Bronchus fibroblast of lung (primary cell): Measurements from ENCODE around the gene OSBPL7. TPM values are rescaled to one million over a fixed set of nuclear protein-coding genes. Genes with fewer than 3 reads are reported as not detected.

Source experiments
- total RNA-seq: library from RNA; depleted of rRNA; stranded (reverse); fragments of >200 nt; gene quantifications from 2 replicates; pipeline ENCODE4 v1.2.3, GENCODE V29; 2015

Gene OSBPL7, protein sequence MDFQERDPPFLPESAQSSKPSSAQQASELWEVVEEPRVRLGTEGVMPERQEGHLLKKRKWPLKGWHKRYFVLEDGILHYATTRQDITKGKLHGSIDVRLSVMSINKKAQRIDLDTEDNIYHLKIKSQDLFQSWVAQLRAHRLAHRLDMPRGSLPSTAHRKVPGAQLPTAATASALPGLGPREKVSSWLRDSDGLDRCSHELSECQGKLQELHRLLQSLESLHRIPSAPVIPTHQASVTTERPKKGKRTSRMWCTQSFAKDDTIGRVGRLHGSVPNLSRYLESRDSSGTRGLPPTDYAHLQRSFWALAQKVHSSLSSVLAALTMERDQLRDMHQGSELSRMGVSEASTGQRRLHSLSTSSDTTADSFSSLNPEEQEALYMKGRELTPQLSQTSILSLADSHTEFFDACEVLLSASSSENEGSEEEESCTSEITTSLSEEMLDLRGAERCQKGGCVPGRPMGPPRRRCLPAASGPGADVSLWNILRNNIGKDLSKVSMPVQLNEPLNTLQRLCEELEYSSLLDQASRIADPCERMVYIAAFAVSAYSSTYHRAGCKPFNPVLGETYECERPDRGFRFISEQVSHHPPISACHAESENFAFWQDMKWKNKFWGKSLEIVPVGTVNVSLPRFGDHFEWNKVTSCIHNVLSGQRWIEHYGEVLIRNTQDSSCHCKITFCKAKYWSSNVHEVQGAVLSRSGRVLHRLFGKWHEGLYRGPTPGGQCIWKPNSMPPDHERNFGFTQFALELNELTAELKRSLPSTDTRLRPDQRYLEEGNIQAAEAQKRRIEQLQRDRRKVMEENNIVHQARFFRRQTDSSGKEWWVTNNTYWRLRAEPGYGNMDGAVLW
- 4.2 and 4.7 TPM in 2 replicates for total RNA-seq

DNA sequence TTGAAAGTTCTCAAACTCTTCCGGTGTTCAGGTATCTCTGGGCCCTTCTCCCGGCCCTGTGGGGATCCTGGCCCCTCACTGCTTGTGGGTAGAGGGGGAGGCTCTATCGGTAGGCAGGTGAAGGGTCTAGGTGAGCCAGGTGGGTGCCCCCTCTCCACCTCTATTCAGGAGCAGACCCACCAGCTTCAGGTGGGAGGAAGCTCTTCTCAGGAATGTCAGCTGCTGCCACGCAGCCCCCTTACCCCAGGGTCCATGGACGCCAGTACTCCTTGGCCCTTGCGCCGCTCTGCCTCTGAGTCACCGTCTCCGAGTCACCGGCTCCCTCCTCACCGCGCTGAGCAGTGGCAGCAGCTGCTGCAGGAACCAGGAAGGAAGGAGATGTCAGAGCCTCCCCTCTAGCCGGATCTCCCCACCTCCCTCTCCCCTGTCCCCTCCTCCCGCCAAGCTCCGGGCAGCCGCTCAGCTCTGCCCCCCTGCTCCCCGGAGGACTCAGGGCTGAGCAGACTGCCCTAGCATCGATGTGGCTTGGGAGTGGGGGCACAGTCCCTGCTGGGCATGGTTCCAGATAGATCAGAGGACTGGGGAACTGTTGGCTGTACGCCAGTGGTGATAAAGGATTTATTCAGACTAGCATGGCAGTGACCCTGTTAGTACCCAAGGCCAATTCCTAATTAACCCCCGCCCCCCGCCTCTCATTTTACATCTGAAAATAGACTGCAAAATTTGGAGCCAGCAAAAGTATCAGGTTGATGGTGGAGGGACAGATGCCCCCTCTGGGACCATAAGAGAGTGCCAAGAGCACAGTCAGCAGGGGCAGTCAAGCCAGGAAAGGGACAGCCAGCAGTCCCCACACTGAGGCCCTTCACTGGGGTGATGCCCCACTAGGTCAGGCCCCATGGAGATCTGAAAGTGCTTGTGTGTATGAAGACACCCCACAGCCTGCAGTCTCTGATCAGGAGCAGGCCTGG lies at the start of gene OSBPL7:
Gene OSBPL7, minus strand, starts transcription at position 371 of the 968 bp plus-strand sequence. CDS start 1,516 bp downstream, outside the sequence.

DNA sequence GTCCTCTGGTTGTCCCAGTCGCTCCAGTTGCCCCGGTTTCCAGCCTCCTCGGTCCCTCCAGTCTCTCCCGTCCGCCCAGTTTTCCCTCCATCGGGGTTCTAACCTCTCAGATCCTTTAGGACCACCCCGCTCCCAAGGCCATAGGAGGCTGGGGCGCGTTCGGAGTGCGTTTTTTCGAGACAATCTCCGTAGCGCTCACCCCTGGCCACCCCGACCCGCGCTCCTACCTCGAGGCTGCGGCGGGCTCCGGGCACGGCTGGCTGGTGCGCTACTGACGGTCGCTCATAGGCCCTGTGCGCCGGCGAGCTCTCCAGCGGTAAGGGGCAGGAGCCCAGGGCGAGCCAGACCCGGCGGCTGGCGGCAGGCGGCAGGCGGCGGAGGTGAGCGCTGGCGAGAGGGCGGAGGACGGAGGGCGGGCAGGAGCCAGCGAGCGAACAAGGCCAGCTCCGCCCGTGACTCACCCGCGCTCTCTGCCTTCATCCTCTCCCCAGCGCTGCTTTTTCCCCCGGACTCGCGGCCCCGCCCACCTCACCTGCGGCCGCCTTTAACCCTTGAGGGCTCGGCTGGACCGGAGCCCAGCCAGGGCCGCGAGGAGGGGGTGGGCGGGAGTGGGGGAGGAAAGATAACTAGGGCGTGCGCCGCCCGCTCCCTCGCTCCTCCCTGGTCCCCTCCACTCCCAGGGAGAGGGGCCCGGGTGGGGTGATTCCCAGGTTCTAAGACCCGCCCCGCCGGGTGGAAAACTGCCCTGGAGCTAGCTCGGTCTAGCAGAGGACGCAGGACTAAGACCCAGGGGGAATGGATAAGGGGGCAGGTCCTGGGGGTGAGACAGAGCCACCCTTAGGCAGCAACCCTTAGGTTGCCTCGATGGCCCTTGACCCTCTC lies 29.3 kb upstream of the OSBPL7 start, which contains the start of gene SP6:
Gene SP6, minus strand, starts transcription at position 472 of the 882 bp plus-strand sequence. CDS start 2,734 bp downstream, outside the sequence.

DNA sequence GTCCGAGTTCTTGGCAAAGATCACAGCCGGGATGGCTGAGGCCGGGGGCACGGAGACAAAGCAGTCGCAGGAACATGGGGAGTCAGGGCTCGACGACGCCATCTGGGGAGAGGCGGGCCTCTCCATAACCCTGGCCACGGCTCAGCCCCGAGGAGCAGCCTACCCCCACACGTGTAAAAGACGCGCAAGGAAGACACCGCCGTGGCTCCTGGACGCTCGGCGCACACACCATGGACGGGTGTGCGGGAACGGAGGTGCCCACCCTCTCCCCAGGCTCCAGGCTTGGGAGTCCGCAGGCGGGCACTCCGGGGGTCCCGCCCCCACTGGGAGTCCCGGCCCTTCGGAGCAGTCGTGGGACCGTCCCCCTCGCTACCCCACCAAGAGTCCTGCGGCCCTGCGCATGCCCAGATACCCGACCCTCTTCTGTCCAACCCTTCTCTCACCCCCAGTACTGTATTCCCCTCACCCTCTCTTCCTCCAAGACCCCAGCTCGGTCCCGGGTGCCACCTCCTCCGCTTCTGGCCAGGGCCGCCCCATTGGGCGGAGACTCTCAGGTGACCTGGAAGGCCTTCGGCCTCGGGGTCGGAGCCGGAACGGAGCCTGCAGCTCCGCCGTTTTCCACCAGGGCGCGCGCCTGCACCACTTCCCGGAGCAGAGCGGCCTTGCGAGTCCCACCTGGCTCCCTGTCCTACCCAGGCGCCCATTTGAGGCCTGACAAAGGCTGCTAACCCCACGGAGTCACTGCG lies 19.3 kb upstream of the OSBPL7 start, which contains the start of gene SCRN2:
Gene SCRN2, minus strand, starts transcription at position 532 of the 746 bp plus-strand sequence. Its CDS starts 430 bp downstream, at position 102.

DNA sequence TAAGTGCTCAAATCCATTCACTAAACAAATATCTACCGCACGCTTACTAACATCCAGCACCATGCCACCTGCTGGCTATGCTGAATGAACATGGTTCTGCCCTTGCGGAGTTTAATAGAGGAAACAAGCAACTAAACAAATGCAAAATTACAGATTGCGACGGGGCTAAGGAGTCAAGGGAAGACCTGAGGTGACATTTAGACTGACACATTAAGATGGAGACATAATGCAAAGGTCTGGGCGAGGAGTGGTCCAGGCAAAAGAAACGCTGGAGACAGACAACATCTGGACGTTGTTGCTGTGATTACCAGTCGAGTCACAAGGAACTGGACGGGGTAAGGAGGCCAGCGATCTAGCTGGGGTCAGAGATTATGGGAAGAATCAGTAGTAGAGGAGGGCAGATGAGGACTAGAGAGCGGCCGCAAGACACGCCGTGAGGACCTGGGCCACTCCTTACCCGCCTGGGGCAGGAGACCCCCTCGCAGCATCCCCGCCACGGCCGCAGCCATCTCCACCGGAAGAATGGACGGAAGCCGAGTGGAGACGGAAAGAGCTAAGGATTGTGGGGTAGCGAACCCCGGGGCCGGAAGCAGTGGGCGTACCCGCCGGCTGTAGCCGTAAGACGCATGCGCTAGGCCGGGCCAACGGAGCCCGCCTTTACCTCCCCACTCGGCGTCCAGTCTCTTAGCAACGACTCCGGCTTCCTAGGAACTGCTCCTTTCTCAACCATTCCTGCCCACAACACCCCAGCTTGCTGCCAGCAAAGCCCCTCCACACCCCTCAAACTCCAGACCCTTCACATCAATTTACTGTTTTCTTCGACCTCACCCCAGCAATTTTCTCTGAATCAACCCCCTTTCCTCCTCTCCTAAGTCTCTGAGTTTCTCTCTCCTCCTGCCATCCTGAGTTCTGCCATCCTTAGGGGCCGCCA lies 9.7 kb upstream of the OSBPL7 start, which contains the start of the genes LRRC46 and MRPL10:
Gene LRRC46, plus strand, starts transcription at position 668 of the 931 bp plus-strand sequence. CDS start 320 bp downstream, outside the sequence.
Gene MRPL10, minus strand, starts transcription at position 539 of the 931 bp plus-strand sequence. Its CDS starts 30 bp downstream, at position 509.

Other genes with a start within 250 kb of the OSBPL7 start
- 280 and 315 TPM in 2 replicates for gene KPNB1, start 171.9 kb downstream of the OSBPL7 start, total RNA-seq
- gene TBKBP1, start 127.6 kb downstream of the OSBPL7 start, total RNA-seq = 2.7 and 3.6 TPM in 2 replicates
- not detected in 2 replicates for gene TBX21, start 88.6 kb downstream of the OSBPL7 start, total RNA-seq
- 58.6 and 62.4 TPM in 2 replicates for gene MRPL10, start 9.7 kb upstream of the OSBPL7 start, total RNA-seq
- gene LRRC46, start 9.9 kb upstream of the OSBPL7 start, total RNA-seq = 0.15 TPM in 1 of 2 replicates, not detected in the other
- 15.5 and 18.3 TPM in 2 replicates for gene SCRN2, start 19.5 kb upstream of the OSBPL7 start, total RNA-seq
- 0.15 and 0.34 TPM in 2 replicates for gene SP6, start 29.4 kb upstream of the OSBPL7 start, total RNA-seq
- gene SP2, start 74.4 kb upstream of the OSBPL7 start, total RNA-seq = 3.4 TPM in 2 replicates
- 27.2 and 27.9 TPM in 2 replicates for gene PNPO, start 119.8 kb upstream of the OSBPL7 start, total RNA-seq
- gene PRR15L, start 136.1 kb upstream of the OSBPL7 start, total RNA-seq = not detected in 2 replicates
- 76.0 and 78.7 TPM in 2 replicates for gene CDK5RAP3, start 149.3 kb upstream of the OSBPL7 start, total RNA-seq
- 23.6 and 26.6 TPM in 2 replicates for gene COPZ2, start 216.0 kb upstream of the OSBPL7 start, total RNA-seq
- 73.6 and 76.1 TPM in 2 replicates for gene NFE2L1, start 226.6 kb upstream of the OSBPL7 start, total RNA-seq